Activated gamma-delta T cell treated with anti-CD3 and anti-CD28 coated beads, Interleukin-2, amount 50 U/mL, for 16 hours (primary cell): Measurements from ENCODE around the gene DOCK10.

Source experiments
- DNase-seq: peaks from one replicate; pipeline ENCODE4 v3.0.0-alpha.2; 2020; ENCODE audit warnings: low read depth

DOCK10 gene

GRCh38 chr2:224876522-224876921, 165.7 kb downstream of the DOCK10 start:
- no peak for DNase-seq

- no peak for DNase-seq
Measured at GRCh38 chr2:224875841-224876240, 166.4 kb downstream of the DOCK10 start.

- no peak for DNase-seq
Measured at GRCh38 chr2:224875153-224875552, 167.1 kb downstream of the DOCK10 start.

GRCh38 chr2:224871813-224872212, 170.5 kb downstream of the DOCK10 start:
- no peak for DNase-seq

- no peak for DNase-seq
Measured at GRCh38 chr2:224870341-224870740, 171.9 kb downstream of the DOCK10 start.

GRCh38 chr2:224869601-224870233, 172.6 kb downstream of the DOCK10 start:
- DNase-seq: no peak

GRCh38 chr2:224865016-224865415, 177.3 kb downstream of the DOCK10 start:
- no peak for DNase-seq

- no peak for DNase-seq
Measured at GRCh38 chr2:224861266-224861665, 181.0 kb downstream of the DOCK10 start.

- no peak for DNase-seq
Measured at GRCh38 chr2:224860786-224861185, 181.5 kb downstream of the DOCK10 start.

GRCh38 chr2:224851811-224852210, 190.5 kb downstream of the DOCK10 start:
- no peak for DNase-seq

- no peak for DNase-seq
Measured at GRCh38 chr2:224850081-224850480, 192.2 kb downstream of the DOCK10 start.

GRCh38 chr2:224849264-224849663, 193.0 kb downstream of the DOCK10 start:
- DNase-seq: no peak

- no peak for DNase-seq
Measured at GRCh38 chr2:224847961-224848850, 194.1 kb downstream of the DOCK10 start.

- no peak for DNase-seq
Measured at GRCh38 chr2:224847381-224847780, 194.9 kb downstream of the DOCK10 start.

- no peak for DNase-seq
Measured at GRCh38 chr2:224846686-224847085, 195.6 kb downstream of the DOCK10 start.

- no peak for DNase-seq
Measured at GRCh38 chr2:224846161-224846560, 196.1 kb downstream of the DOCK10 start.

GRCh38 chr2:224843141-224843540, 199.1 kb downstream of the DOCK10 start:
- DNase-seq: no peak

GRCh38 chr2:224841910-224842309, 200.4 kb downstream of the DOCK10 start:
- DNase-seq: no peak

- DNase-seq: no peak
Measured at GRCh38 chr2:224838335-224838734, 203.9 kb downstream of the DOCK10 start.

GRCh38 chr2:224837558-224837957, 204.7 kb downstream of the DOCK10 start:
- DNase-seq: no peak

GRCh38 chr2:224837066-224837465, 205.2 kb downstream of the DOCK10 start:
- DNase-seq: no peak

- DNase-seq: no peak
Measured at GRCh38 chr2:224836263-224836662, 206.0 kb downstream of the DOCK10 start.

- DNase-seq: no peak
Measured at GRCh38 chr2:224835405-224835804, 206.9 kb downstream of the DOCK10 start.
